ENCODE measurements around the gene SLC25A21.
A peak's percentile ranks its signal among the peaks of the same experiment; 100 is the strongest.

SLC25A21 gene

DNA sequence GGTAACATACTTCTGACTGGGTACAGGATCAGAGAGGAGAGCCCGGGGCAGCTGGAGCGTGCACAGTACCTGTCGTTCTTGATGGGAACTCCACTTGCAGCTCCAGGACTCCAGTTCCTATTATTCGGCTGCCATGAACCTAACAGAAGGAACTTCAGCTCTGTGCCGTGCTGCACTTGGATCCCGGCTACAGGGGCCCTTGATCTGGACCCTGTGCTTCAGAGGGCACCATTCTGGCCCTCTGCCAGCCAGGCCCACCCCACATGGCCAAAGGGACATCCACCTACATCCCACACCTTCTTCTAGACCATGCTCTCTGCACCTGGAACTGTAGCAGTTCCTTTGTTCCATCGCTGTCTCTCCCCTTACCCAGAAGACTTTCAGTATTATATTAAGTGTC lies 452.6 kb downstream of the SLC25A21 start:
- H3K4me3 ChIP-seq (ENCODE audit: low read length), result no peak overlapping the region
- no peak for DNase-seq (ENCODE audit: low read depth)
- no peak for TF ChIP-seq CTCF (IDR thresholded peaks at IDR 0.05; ENCODE audit: insufficient read depth, low read depth, low read length, missing control alignments)

DNA sequence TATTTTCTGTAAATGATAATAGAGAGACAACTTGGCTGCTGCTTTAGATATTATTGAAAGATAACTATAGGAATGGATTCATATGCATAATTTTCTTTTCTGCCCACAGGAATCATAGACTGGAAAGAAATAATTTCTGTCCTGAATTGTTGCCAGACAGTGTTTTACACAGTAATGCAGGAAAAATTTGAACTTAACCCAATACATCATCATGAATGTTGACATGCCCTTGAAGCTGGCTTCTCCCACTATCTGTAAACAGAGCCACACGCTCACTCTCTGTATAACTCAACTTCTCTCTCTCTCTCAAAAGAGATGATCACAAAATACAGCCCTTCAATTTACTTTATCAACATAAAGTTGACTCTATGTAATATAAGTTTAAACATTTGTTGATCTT lies 454.2 kb downstream of the SLC25A21 start:
- H3K4me3 ChIP-seq (ENCODE audit: low read length), result no peak overlapping the region
- no peak for TF ChIP-seq CTCF (IDR thresholded peaks at IDR 0.05; ENCODE audit: insufficient read depth, low read depth, low read length, missing control alignments)
- peak; percentile 13 for DNase-seq (ENCODE audit: low read depth)

DNA sequence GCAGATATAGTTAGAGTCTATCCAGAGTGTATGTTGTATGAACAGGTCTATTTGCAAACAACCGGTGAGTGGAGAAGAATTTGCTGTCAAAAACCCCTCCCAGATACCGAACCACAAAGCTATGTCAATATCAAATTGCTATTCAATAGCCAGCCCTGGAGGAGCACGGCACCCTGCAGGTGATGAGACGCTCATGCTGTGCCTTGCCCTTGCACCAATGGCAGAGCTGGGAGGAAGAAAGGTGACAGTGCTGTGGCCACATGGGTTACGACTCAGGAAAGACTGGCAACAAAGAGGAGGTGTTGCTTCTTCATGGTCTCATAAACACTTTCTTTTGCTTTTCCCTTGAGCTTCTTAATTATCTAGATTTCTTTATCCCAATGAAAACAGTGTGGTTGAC lies 455.0 kb downstream of the SLC25A21 start:
- DNase-seq (ENCODE audit: low read depth), result no peak
- no peak overlapping the region for H3K4me3 ChIP-seq (ENCODE audit: low read length)
- no peak for TF ChIP-seq CTCF (IDR thresholded peaks at IDR 0.05; ENCODE audit: insufficient read depth, low read depth, low read length, missing control alignments)

DNA sequence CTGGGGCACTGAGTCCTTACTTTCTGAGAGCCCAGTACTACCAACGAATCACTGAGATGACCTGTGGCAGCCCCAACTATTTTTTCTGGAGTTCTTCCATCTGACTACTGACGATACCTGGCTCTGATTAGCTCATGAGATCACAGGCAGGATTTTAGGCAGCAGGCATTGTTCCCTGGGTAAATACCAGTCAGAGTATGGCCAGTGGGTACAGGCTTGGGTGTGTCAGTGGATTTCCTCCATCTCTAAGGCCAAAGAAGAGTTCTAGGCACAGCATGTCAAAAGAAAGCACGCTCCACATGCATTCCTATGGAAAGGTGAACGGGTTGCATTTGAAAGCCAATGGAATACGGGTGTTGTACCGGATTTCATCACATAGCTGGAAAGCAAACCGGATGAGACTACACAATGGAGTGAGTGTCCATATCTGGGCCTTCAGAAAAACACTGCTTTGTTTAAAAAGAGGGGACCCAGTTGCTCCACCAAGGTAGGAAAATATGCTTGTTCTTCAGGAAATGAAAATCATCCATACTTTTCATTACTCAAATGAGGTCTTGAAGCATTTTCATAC lies 455.7 kb downstream of the SLC25A21 start:
- no peak overlapping the region for H3K4me3 ChIP-seq (ENCODE audit: low read length)
- peak; percentile 69 for DNase-seq (ENCODE audit: low read depth)
- no peak for TF ChIP-seq CTCF (IDR thresholded peaks at IDR 0.05; ENCODE audit: insufficient read depth, low read depth, low read length, missing control alignments)

DNA sequence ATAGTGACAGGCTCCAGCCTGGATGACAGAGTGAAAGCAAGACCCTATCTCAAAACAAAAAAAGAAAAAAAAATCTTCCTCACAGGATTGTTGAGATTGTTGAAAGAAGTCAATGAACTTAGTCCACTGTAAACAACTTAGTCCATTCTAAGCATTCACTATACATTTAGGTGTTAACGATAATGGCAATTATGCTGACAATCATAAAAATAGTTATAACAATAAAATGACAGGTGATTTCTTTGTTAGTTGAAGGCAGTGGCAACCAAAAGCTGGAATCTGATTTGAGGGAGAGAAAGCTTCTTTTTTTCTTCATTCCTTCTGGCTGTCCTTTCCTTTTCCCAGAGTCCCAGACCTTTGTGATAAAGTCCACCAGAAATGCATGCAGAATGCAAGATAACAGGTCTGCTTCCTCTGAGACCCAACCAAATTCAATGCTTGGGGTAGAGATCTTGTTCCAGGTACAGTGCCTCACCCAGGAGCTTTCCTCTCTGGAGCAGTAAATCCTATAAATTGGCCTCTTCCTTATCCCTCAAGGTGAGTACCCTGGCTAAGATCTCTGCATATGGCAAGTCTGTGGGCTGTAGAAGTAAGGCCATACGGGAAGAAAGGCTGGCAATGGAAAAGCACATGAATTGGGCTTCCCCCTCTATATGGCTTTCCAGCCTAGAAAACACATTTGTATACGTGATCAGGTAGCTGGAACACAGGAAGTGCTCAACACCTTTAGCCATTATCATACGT lies 458.3 kb downstream of the SLC25A21 start:
- no peak for DNase-seq (ENCODE audit: low read depth)
- TF ChIP-seq CTCF (IDR thresholded peaks at IDR 0.05; ENCODE audit: insufficient read depth, low read depth, low read length, missing control alignments), result no peak
- H3K4me3 ChIP-seq (ENCODE audit: low read length), result no peak overlapping the region

- no peak for TF ChIP-seq CTCF (IDR thresholded peaks at IDR 0.05; ENCODE audit: insufficient read depth, low read depth, low read length, missing control alignments)
These were observed 464.8 kb downstream of the SLC25A21 start for GRCh38 chr14:36707570-36707969.

GRCh38 chr14:36702474-36702873 lies 469.9 kb downstream of the SLC25A21 start:
- H3K4me3 ChIP-seq (ENCODE audit: low read length), result no peak overlapping the region
- no peak for TF ChIP-seq CTCF (IDR thresholded peaks at IDR 0.05; ENCODE audit: insufficient read depth, low read depth, low read length, missing control alignments)
- no peak for DNase-seq (ENCODE audit: low read depth)

More at GRCh38 chr14:36707570-36707969, 464.8 kb downstream of the SLC25A21 start:
- no peak overlapping the region for H3K4me3 ChIP-seq (ENCODE audit: low read length)
- no peak for DNase-seq (ENCODE audit: low read depth)

Data from epithelial cell of esophagus (primary cell).